ENCODE data around the gene ZBED1.
"Not testable (repeated sequence)": the region's sequence is repeated elsewhere in the genome, so short reads cannot be mapped to it uniquely, and the experiment has no call there.

ZBED1 gene

GRCh38 chrX:2500803-2501558 is at the start of gene ZBED1, which contains the start of gene DHRSX:
Gene ZBED1 (minus strand): TSS chrX:2500976. CDS start chrX:2490719, 10,257 bp downstream.
Gene DHRSX (minus strand): TSS chrX:2500976. CDS start chrX:2500925, 51 bp downstream.
- DNase-seq, result no peak

- no peak for DNase-seq
These were observed 49.1 kb upstream of the ZBED1 start for GRCh38 chrX:2549876-2550275.

- DNase-seq, result no peak
These were observed 48.1 kb upstream of the ZBED1 start for GRCh38 chrX:2548711-2549423.

GRCh38 chrX:2547736-2548135 is 47.0 kb upstream of the ZBED1 start:
- no peak for DNase-seq

GRCh38 chrX:2546496-2546895 is 45.7 kb upstream of the ZBED1 start:
- no peak for DNase-seq

- no peak for DNase-seq
These were observed 44.4 kb upstream of the ZBED1 start for GRCh38 chrX:2545144-2545543.

GRCh38 chrX:2542826-2543521 is 42.2 kb upstream of the ZBED1 start:
- no peak for DNase-seq

GRCh38 chrX:2541603-2542002 is 40.8 kb upstream of the ZBED1 start:
- no peak for DNase-seq

GRCh38 chrX:2540426-2540947 is 39.7 kb upstream of the ZBED1 start:
- DNase-seq, result no peak

- no peak for DNase-seq
These were observed 38.8 kb upstream of the ZBED1 start for GRCh38 chrX:2539586-2539985.

- DNase-seq, result no peak
These were observed 37.4 kb upstream of the ZBED1 start for GRCh38 chrX:2538031-2538757.

- no peak for DNase-seq
These were observed 36.2 kb upstream of the ZBED1 start for GRCh38 chrX:2536974-2537373.

- DNase-seq, result no peak
These were observed 35.4 kb upstream of the ZBED1 start for GRCh38 chrX:2536141-2536540.

- not testable (repeated sequence) for DNase-seq
These were observed 33.7 kb upstream of the ZBED1 start for GRCh38 chrX:2534261-2535021.

- DNase-seq, result no peak
These were observed 32.6 kb upstream of the ZBED1 start for GRCh38 chrX:2533424-2533823.

- DNase-seq, result no peak
These were observed 25.6 kb upstream of the ZBED1 start for GRCh38 chrX:2526390-2526789.

GRCh38 chrX:2523911-2524310 is 23.1 kb upstream of the ZBED1 start:
- DNase-seq, result no peak

GRCh38 chrX:2521927-2522386 is 21.2 kb upstream of the ZBED1 start:
- DNase-seq, result no peak

GRCh38 chrX:2521092-2521926 is 20.5 kb upstream of the ZBED1 start:
- no peak for DNase-seq

GRCh38 chrX:2520539-2520938 is 19.8 kb upstream of the ZBED1 start:
- no peak for DNase-seq

- DNase-seq, result not testable (repeated sequence)
These were observed 18.9 kb upstream of the ZBED1 start for GRCh38 chrX:2519638-2520037.
